ENCODE measurements around the gene ZNRF3.

- TF ChIP-seq POU6F1 (CRISPR knock-in tag; IDR thresholded peaks at IDR 0.05; ENCODE audit: borderline replicate concordance, low read depth): no peak
- TF ChIP-seq CREB5 (CRISPR knock-in tag; IDR thresholded peaks at IDR 0.05; ENCODE audit: low read depth): no peak
Measured at GRCh38 chr22:28938286-28938833, 55.0 kb downstream of the ZNRF3 start.

Measured in SK-N-SH treated with all-trans-retinoic acid at 6 μM for 48 hours (cell line).